ENCODE data around the gene TCIRG1. TPM values are rescaled to one million over a fixed set of nuclear protein-coding genes. Genes with fewer than 3 reads are reported as not detected.
A peak's percentile ranks its signal among the peaks of the same experiment; 100 is the strongest.
"Not testable (repeated sequence)": the region's sequence is repeated elsewhere in the genome, so short reads cannot be mapped to it uniquely, and the experiment has no call there.

TCIRG1 gene, protein sequence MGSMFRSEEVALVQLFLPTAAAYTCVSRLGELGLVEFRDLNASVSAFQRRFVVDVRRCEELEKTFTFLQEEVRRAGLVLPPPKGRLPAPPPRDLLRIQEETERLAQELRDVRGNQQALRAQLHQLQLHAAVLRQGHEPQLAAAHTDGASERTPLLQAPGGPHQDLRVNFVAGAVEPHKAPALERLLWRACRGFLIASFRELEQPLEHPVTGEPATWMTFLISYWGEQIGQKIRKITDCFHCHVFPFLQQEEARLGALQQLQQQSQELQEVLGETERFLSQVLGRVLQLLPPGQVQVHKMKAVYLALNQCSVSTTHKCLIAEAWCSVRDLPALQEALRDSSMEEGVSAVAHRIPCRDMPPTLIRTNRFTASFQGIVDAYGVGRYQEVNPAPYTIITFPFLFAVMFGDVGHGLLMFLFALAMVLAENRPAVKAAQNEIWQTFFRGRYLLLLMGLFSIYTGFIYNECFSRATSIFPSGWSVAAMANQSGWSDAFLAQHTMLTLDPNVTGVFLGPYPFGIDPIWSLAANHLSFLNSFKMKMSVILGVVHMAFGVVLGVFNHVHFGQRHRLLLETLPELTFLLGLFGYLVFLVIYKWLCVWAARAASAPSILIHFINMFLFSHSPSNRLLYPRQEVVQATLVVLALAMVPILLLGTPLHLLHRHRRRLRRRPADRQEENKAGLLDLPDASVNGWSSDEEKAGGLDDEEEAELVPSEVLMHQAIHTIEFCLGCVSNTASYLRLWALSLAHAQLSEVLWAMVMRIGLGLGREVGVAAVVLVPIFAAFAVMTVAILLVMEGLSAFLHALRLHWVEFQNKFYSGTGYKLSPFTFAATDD
- total RNA-seq (100 to 1,000 TPM in 8 of 9 donors, 10 to 100 TPM in 1; 57.0 to 384 (median 257) TPM), polyA plus RNA-seq (1,000 to 10,000 TPM in 1 of 3 donors, 100 to 1,000 TPM in 1, 10 to 100 TPM in 1; 28.4 to 1,150 (median 823) TPM)
- long read RNA-seq, donor 1, partial matches to known transcripts = 11 of 14 reads
- long read RNA-seq, donor 1, other reads (novel, unspliced or antisense) = 0 of 14 reads
- long read RNA-seq, donor 2, transcript TCIRG1-201 (20 exons, 2,677 nt) = major isoform, 5 of 6 reads
- long read RNA-seq, donor 2, partial matches to known transcripts = 0 of 6 reads
- long read RNA-seq, donor 2, other reads (novel, unspliced or antisense) = 0 of 6 reads
- long read RNA-seq, donor 3, partial matches to known transcripts = 0 of 1 reads
- long read RNA-seq, donor 3, other reads (novel, unspliced or antisense) = 0 of 1 reads
- long read RNA-seq, donor 4, transcript TCIRG1-201 (20 exons, 2,677 nt) = major isoform, 38 of 86 reads
- long read RNA-seq, donor 4, partial matches to known transcripts = 17 of 86 reads
- long read RNA-seq, donor 4, other reads (novel, unspliced or antisense) = 30 of 86 reads
- long read RNA-seq, donor 5, transcript TCIRG1-201 (20 exons, 2,677 nt) = major isoform, 479 of 1,396 reads
- long read RNA-seq, donor 5, transcript TCIRG1-213 (15 exons, 2,457 nt) = minor isoform, 11 of 1,396 reads
- long read RNA-seq, donor 5, partial matches to known transcripts = 291 of 1,396 reads
- long read RNA-seq, donor 5, other reads (novel, unspliced or antisense) = 611 of 1,396 reads
- long read RNA-seq, donor 6, transcript TCIRG1-201 (20 exons, 2,677 nt) = major isoform, 27 of 63 reads
- long read RNA-seq, donor 6, partial matches to known transcripts = 13 of 63 reads
- long read RNA-seq, donor 6, other reads (novel, unspliced or antisense) = 21 of 63 reads
- long read RNA-seq, donor 7, partial matches to known transcripts = 0 of 1 reads
- long read RNA-seq, donor 7, other reads (novel, unspliced or antisense) = 0 of 1 reads
- long read RNA-seq, donor 8, transcript TCIRG1-201 (20 exons, 2,677 nt) = major isoform, 6 of 7 reads
- long read RNA-seq, donor 8, partial matches to known transcripts = 0 of 7 reads
- long read RNA-seq, donor 8, other reads (novel, unspliced or antisense) = 0 of 7 reads
- long read RNA-seq, donor 9, partial matches to known transcripts = 5 of 15 reads
- long read RNA-seq, donor 9, other reads (novel, unspliced or antisense) = 10 of 15 reads
- long read RNA-seq, donor 10, partial matches to known transcripts = 0 of 1 reads
- long read RNA-seq, donor 10, other reads (novel, unspliced or antisense) = 0 of 1 reads

DNA sequence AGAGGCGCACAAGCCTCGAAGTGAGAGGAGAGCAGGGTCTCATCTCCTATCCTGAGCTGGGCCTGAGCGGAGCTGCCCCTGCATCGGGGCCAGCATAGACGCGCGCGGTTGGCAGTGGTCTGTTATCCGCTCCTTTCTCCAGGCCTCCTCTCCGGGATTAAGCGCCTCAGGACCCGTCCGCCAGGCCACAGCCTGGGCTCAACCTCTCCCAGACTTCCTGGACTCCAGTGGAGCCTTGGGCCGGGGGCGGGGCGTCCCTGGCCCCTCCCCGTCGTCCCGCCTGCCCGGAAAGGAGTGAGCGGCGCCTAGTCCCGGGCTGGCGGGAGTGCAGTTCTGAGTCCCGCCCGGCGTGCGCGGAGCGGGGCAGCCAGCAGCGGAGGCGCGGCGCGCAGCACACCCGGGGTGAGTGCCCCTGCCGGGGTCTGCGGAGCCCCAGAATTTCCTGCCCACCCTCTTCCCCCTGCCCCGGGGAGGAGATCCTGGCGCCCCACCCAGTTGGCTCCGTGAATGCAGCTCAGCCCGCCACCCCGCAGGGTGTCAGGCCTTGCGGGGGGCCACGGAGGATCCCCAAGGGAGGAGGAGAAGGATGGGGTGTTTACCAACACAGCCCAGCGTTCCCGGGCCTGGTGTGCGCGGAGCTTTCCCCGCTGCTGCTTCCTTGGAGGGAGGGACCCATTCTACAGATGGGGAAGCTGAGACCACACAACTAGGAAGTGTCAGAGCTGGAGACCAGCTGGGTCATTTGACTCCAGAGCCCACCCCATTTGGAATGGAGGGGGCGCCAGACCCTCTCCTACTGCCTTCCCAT, at the start of gene TCIRG1:
Gene TCIRG1 (plus strand): TSS at position 308 of the 808 bp plus-strand sequence. CDS start 2,247 bp downstream, outside the sequence.
- DNase-seq = peak; percentile 88 to 93 (median 91)
- Histone ChIP-seq H3K27me3 (no peaks in the 10 kb centered on the region), H3K9me3 (replicated peaks in 1 of 3) (no peaks in the 10 kb centered on the region), H3K36me3 (replicated peaks in 1 of 2) (peaks cover 0 to 40% of the 10 kb centered on the region in 2 donors), H3K4me1 (replicated peaks in 1 of 2) (peaks cover 56 to 79% of the 10 kb centered on the region in 2 donors), H3K4me3 (peak within 1 kb of the TSS; percentile 60 to 95 (median 92)), H3K27ac (peak within 1 kb of the TSS; percentile 78 to 97 (median 92))
- TF ChIP-seq POLR2A (IDR thresholded peaks at IDR 0.05) = peak; percentile 91 to 97
- TF ChIP-seq, protein P1, sequence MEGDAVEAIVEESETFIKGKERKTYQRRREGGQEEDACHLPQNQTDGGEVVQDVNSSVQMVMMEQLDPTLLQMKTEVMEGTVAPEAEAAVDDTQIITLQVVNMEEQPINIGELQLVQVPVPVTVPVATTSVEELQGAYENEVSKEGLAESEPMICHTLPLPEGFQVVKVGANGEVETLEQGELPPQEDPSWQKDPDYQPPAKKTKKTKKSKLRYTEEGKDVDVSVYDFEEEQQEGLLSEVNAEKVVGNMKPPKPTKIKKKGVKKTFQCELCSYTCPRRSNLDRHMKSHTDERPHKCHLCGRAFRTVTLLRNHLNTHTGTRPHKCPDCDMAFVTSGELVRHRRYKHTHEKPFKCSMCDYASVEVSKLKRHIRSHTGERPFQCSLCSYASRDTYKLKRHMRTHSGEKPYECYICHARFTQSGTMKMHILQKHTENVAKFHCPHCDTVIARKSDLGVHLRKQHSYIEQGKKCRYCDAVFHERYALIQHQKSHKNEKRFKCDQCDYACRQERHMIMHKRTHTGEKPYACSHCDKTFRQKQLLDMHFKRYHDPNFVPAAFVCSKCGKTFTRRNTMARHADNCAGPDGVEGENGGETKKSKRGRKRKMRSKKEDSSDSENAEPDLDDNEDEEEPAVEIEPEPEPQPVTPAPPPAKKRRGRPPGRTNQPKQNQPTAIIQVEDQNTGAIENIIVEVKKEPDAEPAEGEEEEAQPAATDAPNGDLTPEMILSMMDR (IDR thresholded peaks at IDR 0.05) = peak in 1 of 6 experiments; percentile 37
- WGBS, 4 donors = 4 to 21% (median 4%) methylated on average over 7 to 51 of the region's 51 CpGs
- intact Hi-C loops (cut with DNase I) = loop anchor here in 1 of 2 donors (5.0 kb wide), 1 partner anchor 83 kb away; the partner anchor contains the start of gene CHKA

DNA sequence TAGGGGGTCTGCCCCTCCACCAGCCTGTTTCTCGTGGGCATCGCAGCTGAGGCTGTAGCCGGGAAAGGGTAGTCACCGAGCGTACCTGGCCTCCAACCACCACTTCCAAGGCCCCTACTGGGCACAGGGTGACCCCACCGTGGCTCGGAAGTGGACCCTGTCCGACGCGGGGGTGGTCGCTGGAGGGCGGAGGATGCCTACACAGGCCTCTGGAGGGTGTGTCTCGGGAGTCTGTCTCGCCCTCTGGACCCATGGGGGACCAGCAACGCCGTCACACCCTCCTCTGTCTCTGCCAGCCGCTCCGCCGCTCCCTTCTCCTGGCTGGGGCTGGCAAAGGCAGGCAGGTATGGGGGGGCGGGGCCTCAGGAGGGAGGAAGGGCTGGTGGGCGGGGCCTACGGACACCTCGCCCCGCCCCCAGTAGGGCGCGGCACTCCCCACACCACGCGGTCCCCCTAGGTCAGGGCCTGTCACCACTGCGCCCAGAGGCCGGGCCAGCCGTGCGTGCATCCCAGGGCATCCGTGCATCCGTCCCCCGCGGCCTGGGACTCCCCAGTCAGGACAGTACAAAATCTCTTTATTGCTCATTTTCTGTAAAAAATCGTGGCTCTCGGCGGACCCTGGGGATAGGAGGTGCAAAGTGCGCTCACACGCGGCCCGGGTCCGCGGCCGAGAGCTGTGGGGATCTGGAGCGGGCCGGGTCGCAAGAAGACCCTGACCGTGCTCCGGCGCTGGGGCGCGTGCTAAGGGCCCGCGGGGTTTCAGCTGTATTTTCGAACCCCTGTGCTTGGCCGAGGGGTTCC, 48.1 kb upstream of the TCIRG1 start:
- H3K36me3 ChIP-seq (replicated peaks in 1 of 2); H3K4me3 ChIP-seq; H3K27ac ChIP-seq; H3K4me1 ChIP-seq (replicated peaks in 1 of 2); intact Hi-C loops (cut with DNase I); H3K27me3 ChIP-seq; H3K9me3 ChIP-seq (replicated peaks in 1 of 3): not testable (repeated sequence)
- WGBS, 4 donors = 0 to 28% (median 17%) methylated on average over 3 to 49 of the region's 58 CpGs
- peak in 4 of 7 donors; percentile 22 to 61 (median 46) for DNase-seq

DNA sequence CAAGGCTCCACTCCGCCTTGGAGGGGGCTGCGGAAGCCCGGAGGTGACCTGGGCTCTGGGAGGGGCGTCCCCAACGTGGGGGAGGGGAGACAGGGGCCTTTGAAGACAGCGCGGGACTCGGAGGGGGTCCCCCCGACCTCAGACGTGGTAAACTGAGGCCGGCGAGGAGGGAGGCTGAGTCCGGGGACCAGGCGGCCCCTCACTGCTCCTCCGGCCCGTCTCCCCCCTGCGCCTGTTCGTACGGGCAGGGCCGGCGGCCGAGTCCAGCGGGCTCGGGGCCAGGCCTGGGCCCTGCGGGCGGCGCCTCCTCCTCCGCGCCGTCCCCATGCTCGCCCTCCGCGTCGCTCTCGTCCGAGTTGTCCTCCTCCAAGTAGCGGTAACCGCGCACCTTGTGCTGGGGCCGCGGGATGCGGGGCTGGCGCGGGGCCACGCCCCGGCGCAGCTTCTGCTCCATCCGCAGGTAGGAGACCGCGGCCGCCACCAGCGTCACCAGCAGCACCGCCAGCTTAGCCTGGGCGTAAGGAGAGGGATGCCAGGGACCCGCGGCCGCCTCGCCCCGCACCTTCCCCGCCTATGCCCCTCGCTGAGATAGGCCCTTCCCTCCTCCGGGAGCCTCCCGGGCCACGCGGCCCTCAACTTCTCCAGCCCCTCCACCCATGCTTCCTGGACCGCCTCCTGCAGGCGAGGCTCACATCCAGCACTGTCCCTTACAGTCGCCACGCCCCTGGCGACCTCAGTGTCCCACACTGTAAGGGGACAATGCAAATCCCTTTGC, 47.3 kb upstream of the TCIRG1 start:
- H3K9me3 ChIP-seq (replicated peaks in 1 of 3); H3K4me1 ChIP-seq (replicated peaks in 1 of 2); DNase-seq; intact Hi-C loops (cut with DNase I); H3K27me3 ChIP-seq; H3K36me3 ChIP-seq (replicated peaks in 1 of 2); H3K27ac ChIP-seq: not testable (repeated sequence)
- H3K4me3 ChIP-seq = peak overlapping the region in 1 of 4 donors; percentile 34
- WGBS, 4 donors = 20 to 54% (median 26%) methylated on average over 7 to 63 of the region's 70 CpGs

Data from adrenal gland (tissue), 19 donors.